Measurements from ENCODE around the gene TFR2. TPM values are rescaled to one million over a fixed set of nuclear protein-coding genes. Genes with fewer than 3 reads are reported as not detected.
A peak's percentile ranks its signal among the peaks of the same experiment; 100 is the strongest.

TFR2 gene
- total RNA-seq, 2 experiments from 2014 or later, result 12.1 to 26.0 TPM

- DNase-seq (ENCODE audit: low spot score), result no peak
- H3K27ac ChIP-seq (ENCODE audit: low read depth, low read length, poor library complexity, severe bottlenecking), result no peak overlapping the region
- ChIA-PET POLR2A (interaction anchor here (0.6 kb wide), 1 partner anchor 635 kb away, joined by 6 read pairs; no protein-coding TSS in a partner anchor), CTCF (ENCODE audit: unreplicated experiment) (interaction anchor here (0.6 kb wide), 1 partner anchor 9 kb away, joined by 4 read pairs; no protein-coding TSS in a partner anchor)
- H3K4me1 ChIP-seq (ENCODE audit: insufficient read depth, low read length, poor library complexity, severe bottlenecking), result peaks cover 9% of the 10 kb centered on the region
- H3K9me3 ChIP-seq (ENCODE audit: low read length), result no peaks in the 10 kb centered on the region
- peaks cover 64% of the 10 kb centered on the region for H3K36me3 ChIP-seq (ENCODE audit: insufficient read depth, low read length)
- no peak overlapping the region for H3K4me3 ChIP-seq (ENCODE audit: low read depth, low read length, poor library complexity, severe bottlenecking)
- H3K4me2 ChIP-seq (ENCODE audit: low read length), result no peak overlapping the region
- TF ChIP-seq, protein P1, sequence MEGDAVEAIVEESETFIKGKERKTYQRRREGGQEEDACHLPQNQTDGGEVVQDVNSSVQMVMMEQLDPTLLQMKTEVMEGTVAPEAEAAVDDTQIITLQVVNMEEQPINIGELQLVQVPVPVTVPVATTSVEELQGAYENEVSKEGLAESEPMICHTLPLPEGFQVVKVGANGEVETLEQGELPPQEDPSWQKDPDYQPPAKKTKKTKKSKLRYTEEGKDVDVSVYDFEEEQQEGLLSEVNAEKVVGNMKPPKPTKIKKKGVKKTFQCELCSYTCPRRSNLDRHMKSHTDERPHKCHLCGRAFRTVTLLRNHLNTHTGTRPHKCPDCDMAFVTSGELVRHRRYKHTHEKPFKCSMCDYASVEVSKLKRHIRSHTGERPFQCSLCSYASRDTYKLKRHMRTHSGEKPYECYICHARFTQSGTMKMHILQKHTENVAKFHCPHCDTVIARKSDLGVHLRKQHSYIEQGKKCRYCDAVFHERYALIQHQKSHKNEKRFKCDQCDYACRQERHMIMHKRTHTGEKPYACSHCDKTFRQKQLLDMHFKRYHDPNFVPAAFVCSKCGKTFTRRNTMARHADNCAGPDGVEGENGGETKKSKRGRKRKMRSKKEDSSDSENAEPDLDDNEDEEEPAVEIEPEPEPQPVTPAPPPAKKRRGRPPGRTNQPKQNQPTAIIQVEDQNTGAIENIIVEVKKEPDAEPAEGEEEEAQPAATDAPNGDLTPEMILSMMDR (conservative IDR thresholded peaks at IDR 0.05; ENCODE audit: low read length), result no peak
- no peak for TF ChIP-seq EZH2phosphoT487 (IDR thresholded peaks at IDR 0.05; ENCODE audit: borderline replicate concordance, low read depth, low read length)
- H4K20me1 ChIP-seq (ENCODE audit: insufficient read depth, low read length), result 0 out of 2 replicates have a peak, but pooled peaks cover 4% of the 10 kb centered on the region
- no TSS peak for BruUV-seq (replicated peaks)
- peaks cover 8% of the 10 kb centered on the region; the same call in 1 of the 2 replicates for H3K79me2 ChIP-seq (ENCODE audit: insufficient read depth, low read depth, low read length)
- H3K9me2 ChIP-seq (ENCODE audit: insufficient read depth, low read length), result no peaks in the 10 kb centered on the region
- intact Hi-C loops (cut with micrococcal nuclease; ENCODE audit: unreplicated experiment), result loop anchor here (10.0 kb wide), 1 partner anchor 203 kb away; the partner anchor contains the start of gene TSC22D4
- H2AFZ ChIP-seq (ENCODE audit: low read length), result no peak overlapping the region
These were observed 36.2 kb upstream of the TFR2 start for GRCh38 chr7:100677308-100678267.

DNA sequence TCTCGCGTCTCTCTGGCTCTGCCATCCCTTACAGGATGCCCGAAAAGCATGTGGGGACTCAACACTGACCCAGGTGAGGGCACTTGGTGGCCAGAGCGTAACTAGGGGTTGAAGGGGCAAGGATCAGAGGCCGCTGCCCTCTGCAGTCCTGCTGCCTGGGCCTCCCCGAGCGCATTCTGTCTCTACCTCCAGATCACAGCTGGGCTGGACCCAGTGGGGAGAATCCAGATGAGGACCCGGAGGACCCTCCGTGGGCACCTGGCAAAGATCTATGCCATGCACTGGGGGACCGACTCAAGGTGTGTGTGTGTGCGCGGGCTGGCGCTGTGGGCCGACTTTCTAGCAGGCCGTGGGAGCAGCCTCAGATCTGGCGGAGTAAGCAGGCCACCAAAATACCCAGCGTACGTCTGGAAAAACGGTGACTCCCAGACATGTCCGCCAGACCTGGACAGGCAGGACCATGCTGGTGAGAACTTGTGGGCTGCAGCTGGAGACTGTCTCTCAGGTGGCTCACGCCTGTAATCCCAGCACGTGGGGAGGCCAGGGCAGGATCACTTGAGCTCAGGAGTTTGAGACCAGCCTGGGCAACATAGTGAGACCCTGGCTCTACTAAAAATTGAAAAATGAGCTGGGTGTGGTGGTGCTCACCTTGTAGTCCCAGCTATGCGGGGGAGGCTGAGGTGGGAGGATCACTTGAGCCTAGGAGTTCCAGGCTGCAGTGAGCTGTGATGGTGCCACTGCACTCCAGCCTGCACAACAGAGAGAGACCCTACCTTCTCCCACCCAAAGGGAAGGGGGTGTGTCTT, 35.4 kb upstream of the TFR2 start:
- Histone ChIP-seq H3K9me3 (ENCODE audit: low read length) (no peaks in the 10 kb centered on the region), H4K20me1 (ENCODE audit: insufficient read depth, low read length) (0 out of 2 replicates have a peak, but pooled peaks cover 4% of the 10 kb centered on the region), H3K9me2 (ENCODE audit: insufficient read depth, low read length) (no peaks in the 10 kb centered on the region), H3K4me1 (ENCODE audit: insufficient read depth, low read length, poor library complexity, severe bottlenecking) (peaks cover 9% of the 10 kb centered on the region), H3K79me2 (ENCODE audit: insufficient read depth, low read depth, low read length) (peaks cover 8% of the 10 kb centered on the region; the same call in 1 of the 2 replicates), H3K36me3 (ENCODE audit: insufficient read depth, low read length) (peaks cover 55% of the 10 kb centered on the region), H3K27ac (ENCODE audit: low read depth, low read length, poor library complexity, severe bottlenecking) (peak overlapping the region; percentile 64), H3K4me3 (ENCODE audit: low read depth, low read length, poor library complexity, severe bottlenecking) (peak overlapping the region; percentile 99), H3K4me2 (ENCODE audit: low read length) (peak overlapping the region; percentile 80), H2AFZ (ENCODE audit: low read length) (no peak overlapping the region)
- POLR2A ChIA-PET, result no interaction called here
- TF ChIP-seq, protein P1 (conservative IDR thresholded peaks at IDR 0.05; ENCODE audit: low read length), result no peak
- no peak for TF ChIP-seq EZH2phosphoT487 (IDR thresholded peaks at IDR 0.05; ENCODE audit: borderline replicate concordance, low read depth, low read length)
- intact Hi-C loops (cut with micrococcal nuclease; ENCODE audit: unreplicated experiment), result loop anchor here (1.0 to 10.0 kb wide), 2 partner anchors 15 to 202 kb away; partner anchors contain the start of gene TSC22D4
- no TSS peak for BruUV-seq (replicated peaks)
- CTCF ChIA-PET (ENCODE audit: unreplicated experiment), result interaction anchor here (1.4 kb wide), 1 partner anchor 42 kb away, joined by 16 read pairs; no protein-coding TSS in a partner anchor
- DNase-seq (ENCODE audit: low spot score), result no peak

All from OCI-LY7 (cell line).